Neural cell (in vitro differentiated cells): ENCODE data around the gene SPECC1L.

Experiments
- POLR2AphosphoS5 ChIP-seq: IDR thresholded peaks from 2 replicates; pipeline ENCODE4 v1.6.1; 2012
- TF ChIP-seq, protein P1 (sequence below): fragments of 450-650 bp; IDR thresholded peaks from 2 replicates; pipeline ENCODE4 v1.5.1; 2014; ENCODE audit warnings: antibody characterized with exemption, mild to moderate bottlenecking, moderate library complexity; ENCODE audit not compliant: poor library complexity, severe bottlenecking

- TF ChIP-seq, protein P1, sequence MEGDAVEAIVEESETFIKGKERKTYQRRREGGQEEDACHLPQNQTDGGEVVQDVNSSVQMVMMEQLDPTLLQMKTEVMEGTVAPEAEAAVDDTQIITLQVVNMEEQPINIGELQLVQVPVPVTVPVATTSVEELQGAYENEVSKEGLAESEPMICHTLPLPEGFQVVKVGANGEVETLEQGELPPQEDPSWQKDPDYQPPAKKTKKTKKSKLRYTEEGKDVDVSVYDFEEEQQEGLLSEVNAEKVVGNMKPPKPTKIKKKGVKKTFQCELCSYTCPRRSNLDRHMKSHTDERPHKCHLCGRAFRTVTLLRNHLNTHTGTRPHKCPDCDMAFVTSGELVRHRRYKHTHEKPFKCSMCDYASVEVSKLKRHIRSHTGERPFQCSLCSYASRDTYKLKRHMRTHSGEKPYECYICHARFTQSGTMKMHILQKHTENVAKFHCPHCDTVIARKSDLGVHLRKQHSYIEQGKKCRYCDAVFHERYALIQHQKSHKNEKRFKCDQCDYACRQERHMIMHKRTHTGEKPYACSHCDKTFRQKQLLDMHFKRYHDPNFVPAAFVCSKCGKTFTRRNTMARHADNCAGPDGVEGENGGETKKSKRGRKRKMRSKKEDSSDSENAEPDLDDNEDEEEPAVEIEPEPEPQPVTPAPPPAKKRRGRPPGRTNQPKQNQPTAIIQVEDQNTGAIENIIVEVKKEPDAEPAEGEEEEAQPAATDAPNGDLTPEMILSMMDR, result no peak
- no peak for TF ChIP-seq POLR2AphosphoS5
Observed at GRCh38 chr22:24384131-24384530, 113.5 kb downstream of the SPECC1L start.
